H1 (cell line): ENCODE measurements around the gene KIF21A. TPM values are rescaled to one million over a fixed set of nuclear protein-coding genes. Genes with fewer than 3 reads are reported as not detected.

Source experiments
- BACH1 ChIP-seq: IDR thresholded peaks from 2 replicates; pipeline ENCODE4 v1.6.1; 2012; ENCODE audit warnings: low read length, improper control_type of control experiment
- CHD1 ChIP-seq: IDR thresholded peaks from 2 replicates; pipeline ENCODE4 v1.6.1; 2012; ENCODE audit warnings: low read depth, low read length, improper control_type of control experiment
- CHD2 ChIP-seq: IDR thresholded peaks from 2 replicates; pipeline ENCODE4 v1.6.1; 2012; ENCODE audit warnings: low read length, improper control_type of control experiment
- CHD7 ChIP-seq: fragments of 300-600 bp; sonication (generic); IDR thresholded peaks from 2 replicates; pipeline ENCODE4 v1.7.1; 2012; ENCODE audit warnings: low read length, moderate library complexity, mild to moderate bottlenecking, inconsistent platforms; ENCODE audit not compliant: insufficient replicate concordance
- EZH2 ChIP-seq: fragments of 200-600 bp; sonication (generic); IDR thresholded peaks from 2 replicates; pipeline ENCODE4 v1.7.1; 2012; ENCODE audit warnings: low read depth, mild to moderate bottlenecking, moderate library complexity, low read length, inconsistent platforms; ENCODE audit not compliant: severe bottlenecking
- MAX ChIP-seq: IDR thresholded peaks from 2 replicates; pipeline ENCODE4 v1.6.1; 2012; ENCODE audit warnings: inconsistent platforms
- TBP ChIP-seq: IDR thresholded peaks from 2 replicates; pipeline ENCODE4 v1.6.1; 2011; ENCODE audit warnings: low read depth, low read length, improper control_type of control experiment
- polyA plus RNA-seq, 7 experiments: library from polyadenylated mRNA; depleted of rRNA in 3 of 7; stranded (reverse) in 5 of 7; unstranded in 2 of 7; fragments of >200 nt in 5 of 7; fragments of 200-250 nt in 2 of 7; gene quantifications; 1 replicate in 5 of 7; 2 replicates in 1 of 7; 4 replicates in 1 of 7; pipeline versions ENCODE4 v1.2.1 to v1.2.3, GENCODE V29; 2011 to 2013; ENCODE audit warnings: missing spikeins in 2 of 7, mixed read lengths in 2 of 7
- total RNA-seq: library from RNA; stranded (reverse); fragmentation: NEBNext Ultra II Directional; extraction: Animal tissue kit (Norgen Biotek cat#: 25700); gene quantifications from 2 replicates; pipeline ENCODE4 v1.2.1, GENCODE V29; 2021

KIF21A gene
- total and polyA plus RNA-seq, 2 of the 8 experiments (the other 6 are each of a cell fraction or from before 2014, with no cell fraction given) = 10.0 to 26.0 TPM

DNA sequence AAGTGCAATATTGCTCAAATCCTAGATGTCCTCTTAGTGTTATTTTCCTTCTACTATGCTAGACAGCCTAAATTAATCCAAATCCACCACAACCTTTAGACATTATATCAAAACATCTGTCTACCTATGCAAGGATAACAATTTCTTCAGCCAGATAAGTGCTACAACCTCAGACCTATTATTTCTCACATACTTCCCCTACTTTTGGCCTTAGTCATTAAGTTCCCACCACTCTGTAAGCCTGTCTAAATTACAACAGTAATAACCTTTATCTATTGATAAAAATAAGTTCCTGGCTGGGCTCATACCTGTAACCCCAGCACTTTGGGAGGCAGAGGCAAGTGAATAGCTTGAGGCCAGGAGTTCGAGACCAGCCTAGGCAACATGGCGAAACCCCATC lies 74.0 kb downstream of the KIF21A start (continued):
- TF ChIP-seq EZH2 = no peak
- no peak for TF ChIP-seq CHD1
- no peak for TF ChIP-seq TBP
- no peak for TF ChIP-seq CHD7
- no peak for TF ChIP-seq MAX
- no peak for TF ChIP-seq CHD2
- TF ChIP-seq BACH1 = no peak
